Measurements from ENCODE around the gene MS4A7.

- TF ChIP-seq, protein P1, sequence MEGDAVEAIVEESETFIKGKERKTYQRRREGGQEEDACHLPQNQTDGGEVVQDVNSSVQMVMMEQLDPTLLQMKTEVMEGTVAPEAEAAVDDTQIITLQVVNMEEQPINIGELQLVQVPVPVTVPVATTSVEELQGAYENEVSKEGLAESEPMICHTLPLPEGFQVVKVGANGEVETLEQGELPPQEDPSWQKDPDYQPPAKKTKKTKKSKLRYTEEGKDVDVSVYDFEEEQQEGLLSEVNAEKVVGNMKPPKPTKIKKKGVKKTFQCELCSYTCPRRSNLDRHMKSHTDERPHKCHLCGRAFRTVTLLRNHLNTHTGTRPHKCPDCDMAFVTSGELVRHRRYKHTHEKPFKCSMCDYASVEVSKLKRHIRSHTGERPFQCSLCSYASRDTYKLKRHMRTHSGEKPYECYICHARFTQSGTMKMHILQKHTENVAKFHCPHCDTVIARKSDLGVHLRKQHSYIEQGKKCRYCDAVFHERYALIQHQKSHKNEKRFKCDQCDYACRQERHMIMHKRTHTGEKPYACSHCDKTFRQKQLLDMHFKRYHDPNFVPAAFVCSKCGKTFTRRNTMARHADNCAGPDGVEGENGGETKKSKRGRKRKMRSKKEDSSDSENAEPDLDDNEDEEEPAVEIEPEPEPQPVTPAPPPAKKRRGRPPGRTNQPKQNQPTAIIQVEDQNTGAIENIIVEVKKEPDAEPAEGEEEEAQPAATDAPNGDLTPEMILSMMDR (IDR thresholded peaks at IDR 0.05 in 4 of 5, conservative IDR thresholded peaks at IDR 0.05 in 1 of 5), result no peak
- TF ChIP-seq POLR2A (IDR thresholded peaks at IDR 0.05), result no peak
Observed at GRCh38 chr11:60433401-60433800, 55.1 kb downstream of the MS4A7 start.

All from gastrocnemius medialis (tissue), 4 donors.